K562 (cell line): ENCODE data around the gene DBF4B. TPM values are rescaled to one million over a fixed set of nuclear protein-coding genes. Genes with fewer than 3 reads are reported as not detected.

ENCODE experiments used
- ATF7 ChIP-seq: fragments of 450-650 bp; IDR thresholded peaks from 2 replicates; pipeline ENCODE4 v1.7.1; 2014; ENCODE audit warnings: mild to moderate bottlenecking, moderate library complexity
- E2F4 ChIP-seq: sonication (generic); formaldehyde crosslinking; IDR thresholded peaks from 2 replicates; pipeline ENCODE4 v1.8.0; 2022; ENCODE audit warnings: mild to moderate bottlenecking, low read depth, missing genetic modification reagents
- GTF2B ChIP-seq: IDR thresholded peaks from 2 replicates; pipeline ENCODE4 v1.6.1; 2011; ENCODE audit not compliant: insufficient read length; ENCODE audit errors: extremely low read depth
- HDAC3 ChIP-seq: fragments of 450-650 bp; IDR thresholded peaks from 2 replicates; pipeline ENCODE4 v1.6.1; 2018; ENCODE audit warnings: borderline replicate concordance, mild to moderate bottlenecking, moderate library complexity; ENCODE audit not compliant: partially characterized antibody
- JUNB ChIP-seq: fragments of 450-650 bp; formaldehyde crosslinking; conservative IDR thresholded peaks from 2 replicates; pipeline ENCODE4 v1.4.0; 2020; ENCODE audit warnings: mild to moderate bottlenecking
- KDM5B ChIP-seq: fragments of 200-600 bp; sonication (generic); IDR thresholded peaks from 2 replicates; pipeline ENCODE4 v1.6.1; 2012; ENCODE audit warnings: low read depth, mild to moderate bottlenecking, moderate library complexity, low read length, control low read depth, inconsistent platforms; ENCODE audit not compliant: insufficient replicate concordance
- LCOR ChIP-seq: sonication (generic); formaldehyde crosslinking; IDR thresholded peaks from 2 replicates; pipeline ENCODE4 v1.8.0; 2022; ENCODE audit warnings: mild to moderate bottlenecking, missing genetic modification reagents
- PHB ChIP-seq: fragments of 250-450 bp; sonication (Bioruptor Pico); IDR thresholded peaks from 2 replicates; pipeline ENCODE4 v1.5.0; 2021
- SFPQ ChIP-seq: fragments of 200-400 bp; formaldehyde crosslinking; IDR thresholded peaks from 2 replicates; pipeline ENCODE4 v1.6.1; 2017; ENCODE audit warnings: mild to moderate bottlenecking, low read depth, low read length, moderate library complexity
- TOE1 ChIP-seq, 2 experiments: fragments of 450-650 bp in 1 of 2; sonication (generic) in 1 of 2; formaldehyde crosslinking in 1 of 2; IDR thresholded peaks; 2 replicates each; pipeline versions ENCODE4 v1.7.1 to v1.8.0; 2016 to 2022; ENCODE audit warnings: borderline replicate concordance in 2 of 2, mild to moderate bottlenecking in 2 of 2, antibody characterized with exemption in 1 of 2, inconsistent platforms in 1 of 2, low read depth in 1 of 2, missing genetic modification reagents in 1 of 2, moderate library complexity in 1 of 2
- ZNF395 ChIP-seq: fragments of 200-800 bp; sonication (Bioruptor generic); IDR thresholded peaks from 2 replicates; pipeline ENCODE4 v1.6.1; 2017; ENCODE audit warnings: missing genetic modification characterization, missing compliant biosample characterization
- ZNF592 ChIP-seq: fragments of 450-650 bp; IDR thresholded peaks from 2 replicates; pipeline ENCODE4 v1.6.1; 2017; ENCODE audit warnings: antibody characterized with exemption, mild to moderate bottlenecking
- ZNF75A ChIP-seq: fragments of 450-650 bp; formaldehyde crosslinking; IDR thresholded peaks from 2 replicates; pipeline ENCODE4 v1.4.0; 2020; ENCODE audit warnings: mild to moderate bottlenecking
- polyA plus RNA-seq, 8 experiments: library from polyadenylated mRNA; depleted of rRNA in 4 of 8; stranded (reverse) in 5 of 8; unstranded in 3 of 8; fragments of >200 nt; fragmentation: Nextera tagmentation in 2 of 8; fragmentation: Illumina TruSeq in 1 of 8; extraction: Ambion mirVana in 2 of 8; extraction: Trizol in 1 of 8; gene quantifications; 2 replicates each; pipeline versions ENCODE4 v1.2.1 to v1.2.3, GENCODE V29; 2011 to 2014; ENCODE audit warnings: inconsistent platforms in 1 of 8, missing spikeins in 1 of 8
- total RNA-seq, 7 experiments: library from RNA; depleted of rRNA in 6 of 7; stranded (reverse); fragments of >200 nt in 6 of 7; fragmentation: Illumina TruSeq in 2 of 7; extraction: Trizol in 2 of 7; gene quantifications; 2 replicates each; pipeline versions ENCODE4 v1.2.1 to v1.2.3, GENCODE V29; 2011 to 2021; ENCODE audit warnings: low replicate concordance in 1 of 7

DBF4B gene
- total and polyA plus RNA-seq, 9 of the 15 experiments (the other 6 are each of a cell fraction or from before 2014, with no cell fraction given), result 2.5 to 26.9 (median 14.6) TPM

GRCh38 chr17:44689477-44690217 lies 18.8 kb upstream of the DBF4B start, which contains the start of gene CCDC43 (continued):
- no peak for TF ChIP-seq SFPQ
- no peak for TF ChIP-seq TOE1 (IDR thresholded peaks at IDR 0.05; ENCODE audit: borderline replicate concordance)
- 0 out of 2 replicates have a peak, but pooled peaks have one; percentile 66 for TF ChIP-seq TOE1 (CRISPR knock-in tag; IDR thresholded peaks at IDR 0.05; ENCODE audit: borderline replicate concordance, low read depth)
- TF ChIP-seq ATF7, result peak; percentile 58
- no peak for TF ChIP-seq ZNF592
- no peak for TF ChIP-seq HDAC3
- TF ChIP-seq ZNF395 (CRISPR knock-in tag), result 0 out of 2 replicates have a peak, but pooled peaks have one; percentile 14
- no peak for TF ChIP-seq PHB (CRISPR knock-in tag)
- peak; percentile 95 for TF ChIP-seq KDM5B
- TF ChIP-seq LCOR (CRISPR knock-in tag), result peak; percentile 85
- no peak for TF ChIP-seq E2F4 (CRISPR knock-in tag)
- no peak for TF ChIP-seq ZNF75A (CRISPR knock-in tag)
- no peak for TF ChIP-seq GTF2B
- TF ChIP-seq JUNB (CRISPR knock-in tag), result no peak
